COLO668 (cell line): ENCODE results near the gene SMG7.

ENCODE experiments used
- DNase-seq: peaks from one replicate; lab custom pipeline; 2025; ENCODE audit not compliant: unreplicated experiment; lab: John Stamatoyannopoulos, UW

The SMG7 gene

GRCh38 chr1:183512450-183512849, 40.2 kb downstream of the SMG7 start:
- no peak for DNase-seq

- no peak for DNase-seq
These were observed 41.9 kb downstream of the SMG7 start for GRCh38 chr1:183514235-183514634.

GRCh38 chr1:183515002-183515689, 42.8 kb downstream of the SMG7 start:
- DNase-seq = no peak

- DNase-seq = no peak
These were observed 44.4 kb downstream of the SMG7 start for GRCh38 chr1:183516725-183517124.

GRCh38 chr1:183517401-183517800, 45.1 kb downstream of the SMG7 start:
- no peak for DNase-seq

GRCh38 chr1:183520379-183520778, 48.1 kb downstream of the SMG7 start:
- no peak for DNase-seq

GRCh38 chr1:183522104-183522503, 49.8 kb downstream of the SMG7 start:
- no peak for DNase-seq

GRCh38 chr1:183528577-183528976, 56.3 kb downstream of the SMG7 start:
- DNase-seq = no peak

- DNase-seq = no peak
These were observed 61.4 kb downstream of the SMG7 start for GRCh38 chr1:183533617-183534174.

GRCh38 chr1:183537405-183537804, 65.1 kb downstream of the SMG7 start:
- no peak for DNase-seq

- DNase-seq = no peak
These were observed 71.4 kb downstream of the SMG7 start for GRCh38 chr1:183543619-183544204.

- DNase-seq = no peak
These were observed 72.4 kb downstream of the SMG7 start for GRCh38 chr1:183544598-183545297.

- DNase-seq = no peak
These were observed 74.1 kb downstream of the SMG7 start for GRCh38 chr1:183546427-183546826.

GRCh38 chr1:183548116-183548515, 75.8 kb downstream of the SMG7 start:
- peak; percentile 71 for DNase-seq

- peak; percentile 76 for DNase-seq
These were observed 78.6 kb downstream of the SMG7 start for GRCh38 chr1:183550915-183551314.

- DNase-seq = no peak
These were observed 79.6 kb downstream of the SMG7 start for GRCh38 chr1:183551924-183552323.

- DNase-seq = no peak
These were observed 80.1 kb downstream of the SMG7 start for GRCh38 chr1:183552441-183552840.

- no peak for DNase-seq
These were observed 80.6 kb downstream of the SMG7 start for GRCh38 chr1:183552891-183553290.

- DNase-seq = no peak
These were observed 81.0 kb downstream of the SMG7 start for GRCh38 chr1:183553331-183553730.

- no peak for DNase-seq
These were observed 81.5 kb downstream of the SMG7 start for GRCh38 chr1:183553764-183554163.

- DNase-seq = no peak
These were observed 82.3 kb downstream of the SMG7 start for GRCh38 chr1:183554577-183554976.

GRCh38 chr1:183559061-183559460, 86.8 kb downstream of the SMG7 start:
- no peak for DNase-seq
